ENCODE data around the gene SLITRK3. TPM values are rescaled to one million over a fixed set of nuclear protein-coding genes. Genes with fewer than 3 reads are reported as not detected.
"Not testable (repeated sequence)": the region's sequence is repeated elsewhere in the genome, so short reads cannot be mapped to it uniquely, and the experiment has no call there.

SLITRK3 gene
- polyA plus RNA-seq, 1 experiment = not detected

GRCh38 chr3:165156757-165157420 lies 39.3 kb downstream of the SLITRK3 start:
- DNase-seq (ENCODE audit: low read depth) = no peak
- CTCF ChIA-PET = no interaction called here
- Histone ChIP-seq H3K27me3 (ENCODE audit: control insufficient read depth, insufficient read depth, low read length) (no peaks in the 10 kb centered on the region), H3K4me3 (ENCODE audit: low read depth, low read length) (no peak overlapping the region), H3K36me3 (ENCODE audit: control insufficient read depth, insufficient read depth, low read length) (no peaks in the 10 kb centered on the region)
- POLR2A ChIA-PET = no interaction called here
- no peak for TF ChIP-seq CTCF (IDR thresholded peaks at IDR 0.05; ENCODE audit: insufficient read depth, low read depth, low read length)

- Histone ChIP-seq H3K36me3 (ENCODE audit: control insufficient read depth, insufficient read depth, low read length) (no peaks in the 10 kb centered on the region), H3K4me3 (ENCODE audit: low read depth, low read length) (no peak overlapping the region), H3K27me3 (ENCODE audit: control insufficient read depth, insufficient read depth, low read length) (no peaks in the 10 kb centered on the region)
- POLR2A ChIA-PET = no interaction called here
- DNase-seq (ENCODE audit: low read depth) = no peak
- no peak for TF ChIP-seq CTCF (IDR thresholded peaks at IDR 0.05; ENCODE audit: insufficient read depth, low read depth, low read length)
- CTCF ChIA-PET = interaction anchor here (0.6 to 1.5 kb wide), 2 partner anchors 14 to 1221 kb away, joined by 3 read pairs; no protein-coding TSS in a partner anchor
These were observed 47.2 kb downstream of the SLITRK3 start for GRCh38 chr3:165148876-165149441.

GRCh38 chr3:165144271-165144670 lies 51.9 kb downstream of the SLITRK3 start:
- POLR2A ChIA-PET = no interaction called here
- CTCF ChIA-PET = no interaction called here
- Histone ChIP-seq H3K4me3 (ENCODE audit: low read depth, low read length) (no peak overlapping the region), H3K27me3 (ENCODE audit: control insufficient read depth, insufficient read depth, low read length) (no peaks in the 10 kb centered on the region), H3K36me3 (ENCODE audit: control insufficient read depth, insufficient read depth, low read length) (no peaks in the 10 kb centered on the region)
- DNase-seq (ENCODE audit: low read depth) = no peak
- TF ChIP-seq CTCF (IDR thresholded peaks at IDR 0.05; ENCODE audit: insufficient read depth, low read depth, low read length) = no peak

- POLR2A ChIA-PET; H3K36me3 ChIP-seq (ENCODE audit: control insufficient read depth, insufficient read depth, low read length); H3K27me3 ChIP-seq (ENCODE audit: control insufficient read depth, insufficient read depth, low read length); H3K4me3 ChIP-seq (ENCODE audit: low read depth, low read length); DNase-seq (ENCODE audit: low read depth); CTCF ChIA-PET: not testable (repeated sequence)
These were observed 56.3 kb downstream of the SLITRK3 start for GRCh38 chr3:165139918-165140317.

Other genes with a start within 250 kb of the SLITRK3 start
- gene SI, start 117.9 kb downstream of the SLITRK3 start, polyA plus RNA-seq (2011; rRNA removed) = not detected in 2 replicates

Measured in BJ (cell line).